Effector CD8-positive, alpha-beta T cell (primary cell): Measurements from ENCODE around the gene ANAPC15.
"Not testable (repeated sequence)": the region's sequence is repeated elsewhere in the genome, so short reads cannot be mapped to it uniquely, and the experiment has no call there.

Experiments
- DNase-seq: peaks from one replicate; lab custom pipeline; 2025; lab: John Stamatoyannopoulos, UW
- total RNA-seq, 4 experiments: gene quantifications; one replicate each; lab custom pipeline; 2026; lab: John Stamatoyannopoulos, UW

Gene ANAPC15
- 18.3 to 25.5 (median 20.2) reads per million in 4 experiments for total RNA-seq

DNA sequence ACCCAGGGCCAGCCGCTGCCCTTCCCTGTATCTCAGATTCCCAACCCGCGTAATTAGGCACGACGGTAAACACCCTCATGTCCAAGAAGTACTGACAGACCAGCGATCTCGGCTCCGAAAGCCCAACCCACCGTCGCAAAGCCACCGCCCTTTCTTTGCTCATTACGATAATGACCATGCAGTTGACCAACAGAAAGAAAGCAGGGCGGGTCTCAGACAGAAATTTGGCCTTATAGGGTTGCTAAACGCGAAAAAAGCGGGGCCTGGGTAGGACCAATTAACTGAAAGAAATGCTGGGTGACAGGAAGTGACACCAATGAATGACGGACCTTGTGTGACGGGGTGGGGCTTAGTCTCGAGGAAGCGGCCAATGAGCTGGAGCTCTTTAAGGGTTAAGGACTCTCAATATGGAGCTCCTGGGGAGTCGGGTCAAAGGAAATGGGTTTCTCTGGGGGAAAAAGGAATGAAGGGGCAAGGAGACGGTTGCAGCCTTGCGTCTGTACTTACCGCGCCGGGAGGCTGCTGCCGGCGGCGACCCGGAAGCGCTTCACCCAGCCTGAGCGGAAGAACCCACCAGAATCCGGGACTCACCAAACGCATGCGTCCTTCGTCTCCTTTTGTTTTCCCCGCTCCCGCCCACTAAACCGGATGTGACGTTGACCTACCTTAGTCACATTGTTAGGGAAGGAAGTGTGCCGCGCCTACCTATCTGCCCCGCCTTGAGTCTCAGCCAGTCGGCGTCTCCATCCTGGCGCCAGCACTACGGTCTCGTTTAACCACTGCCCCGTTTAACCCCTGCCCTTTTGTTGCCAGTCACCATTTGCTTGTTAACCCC is at the start of gene ANAPC15:
ANAPC15 (minus strand) TSS at position 553 of the 835 bp plus-strand sequence. CDS start 1,419 bp downstream, outside the sequence.
- peak; percentile 95 for DNase-seq

DNA sequence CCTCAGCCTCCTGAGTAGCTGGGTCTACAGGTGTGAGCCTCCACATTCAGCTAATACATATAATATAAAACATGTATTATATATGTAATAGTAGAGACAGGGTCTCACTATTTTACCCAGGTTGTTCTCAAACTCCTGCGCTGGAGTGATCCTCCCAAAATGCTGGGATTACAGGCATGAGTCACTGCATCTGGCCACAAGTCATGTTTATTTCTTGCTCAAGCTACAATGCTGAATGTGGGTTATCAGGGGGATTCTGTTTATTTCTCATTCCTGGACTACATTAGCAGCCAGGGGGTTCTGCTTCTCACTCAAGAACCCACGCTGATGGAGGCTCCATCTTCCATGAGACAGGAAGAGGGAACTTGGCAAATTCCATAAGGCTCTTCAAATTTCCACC is 47.8 kb upstream of the ANAPC15 start:
- no peak for DNase-seq

DNA sequence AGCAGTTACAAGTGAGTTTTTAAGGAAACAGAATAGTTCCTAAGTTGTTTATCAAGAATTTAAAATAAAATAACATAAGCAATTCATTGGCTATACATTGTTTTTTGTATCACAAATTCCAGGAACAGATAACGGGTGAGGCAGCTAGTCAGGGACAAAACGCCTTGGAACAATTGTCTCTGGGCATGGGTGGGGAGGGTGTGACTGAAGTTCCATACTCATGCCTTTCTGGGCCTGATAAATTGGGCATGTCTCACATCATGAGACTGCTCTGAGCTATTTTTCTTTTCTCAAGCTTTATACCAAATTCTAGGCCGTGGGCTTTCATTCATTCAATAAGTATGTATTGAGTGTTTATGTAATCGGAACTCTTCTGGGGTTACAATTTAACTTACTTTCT is 44.6 kb upstream of the ANAPC15 start:
- no peak for DNase-seq

DNA sequence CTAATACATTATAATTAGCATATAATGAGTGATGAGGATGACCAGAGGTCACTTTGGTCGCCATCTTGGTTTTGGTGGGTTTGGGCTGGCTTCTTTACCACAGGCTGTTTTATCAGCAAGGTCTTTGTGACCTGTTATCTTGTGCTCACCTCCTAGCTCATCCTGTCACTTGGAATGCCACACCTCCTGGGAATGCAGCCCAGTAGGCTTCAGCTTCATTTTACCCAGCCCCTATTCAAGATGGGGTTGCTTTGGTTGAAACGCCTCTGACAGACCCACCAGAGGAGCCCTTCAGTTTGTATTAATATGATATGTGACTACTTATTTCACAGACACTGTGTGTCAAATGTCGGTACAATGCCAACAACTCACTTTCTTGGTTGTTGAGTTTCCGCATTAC is 43.3 kb upstream of the ANAPC15 start:
- no peak for DNase-seq

DNA sequence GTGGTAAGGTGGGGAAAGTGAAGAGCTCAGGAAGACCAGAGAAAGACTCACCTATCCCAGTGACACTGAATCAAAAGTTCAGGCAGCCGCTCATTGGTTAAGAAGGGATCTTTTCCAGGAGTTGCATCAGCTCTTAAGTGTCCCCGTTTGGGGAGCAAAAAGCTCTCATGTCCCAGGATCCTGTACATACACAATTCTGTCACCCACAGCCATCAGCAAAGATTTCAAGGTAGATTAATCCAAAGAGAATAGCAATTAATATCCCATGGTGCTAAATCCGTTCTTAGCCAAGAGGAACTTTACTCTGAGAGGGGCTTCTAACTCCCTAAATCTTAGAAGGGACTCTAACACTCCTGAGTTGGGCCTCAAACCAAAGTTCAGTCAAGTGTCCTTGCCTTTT is 42.3 kb upstream of the ANAPC15 start:
- no peak for DNase-seq

DNA sequence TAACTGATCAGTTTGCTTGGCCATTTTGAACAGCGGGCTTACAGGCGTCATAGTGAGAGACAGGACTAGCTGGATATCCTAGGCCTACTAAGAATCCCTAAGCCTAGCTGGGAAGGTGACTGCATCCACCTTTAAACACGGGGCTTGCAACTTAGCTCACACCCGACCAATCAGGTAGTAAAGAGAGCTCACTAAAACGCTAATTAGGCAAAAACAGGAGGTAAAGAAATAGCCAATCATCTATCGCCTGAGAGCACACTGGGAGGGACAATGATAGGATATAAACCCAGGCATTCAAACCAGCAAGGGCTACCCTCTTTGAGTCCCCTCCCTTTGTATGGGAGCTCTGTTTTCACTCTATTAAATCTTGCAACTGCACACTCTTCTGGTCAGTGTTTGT is 41.4 kb upstream of the ANAPC15 start:
- DNase-seq = not testable (repeated sequence)

DNA sequence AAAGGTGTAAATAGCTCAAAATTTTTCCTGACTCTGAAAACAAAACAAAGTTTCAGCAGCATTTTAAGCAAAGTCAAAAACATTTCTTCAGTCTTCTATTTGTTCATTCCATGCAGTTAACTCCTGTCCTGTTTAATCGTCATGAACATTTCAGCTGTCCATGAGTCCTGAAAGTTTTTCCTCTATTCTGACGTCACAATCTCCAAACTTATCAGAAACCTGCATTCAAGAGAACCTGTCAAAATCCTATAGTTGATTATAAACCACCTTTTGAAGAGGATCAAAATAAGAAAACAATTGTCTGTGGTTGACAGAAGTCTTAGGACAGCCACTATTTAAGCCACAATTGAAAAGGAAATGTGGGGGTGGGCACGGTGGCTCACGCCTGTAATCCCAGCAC is 38.4 kb upstream of the ANAPC15 start:
- DNase-seq = no peak

DNA sequence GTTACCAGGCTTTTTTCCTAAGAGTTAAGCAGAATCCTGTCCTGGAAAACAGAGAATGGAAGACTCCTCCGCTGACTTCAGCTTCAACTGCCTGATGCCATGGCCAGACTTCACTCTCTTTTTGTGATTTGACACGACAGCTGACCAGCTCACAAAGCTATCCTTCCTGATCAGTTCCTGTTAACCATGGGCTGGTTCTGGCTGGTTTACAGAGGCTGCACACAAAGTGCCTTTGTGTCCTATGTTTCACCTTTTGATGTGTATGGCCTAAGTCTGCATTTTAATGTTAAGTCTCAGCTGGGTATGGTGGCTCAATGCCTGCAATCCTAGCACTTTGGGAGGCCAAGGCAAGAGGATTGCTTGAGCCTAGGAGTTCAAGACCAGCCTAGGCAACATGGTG is 34.1 kb upstream of the ANAPC15 start:
- no peak for DNase-seq

DNA sequence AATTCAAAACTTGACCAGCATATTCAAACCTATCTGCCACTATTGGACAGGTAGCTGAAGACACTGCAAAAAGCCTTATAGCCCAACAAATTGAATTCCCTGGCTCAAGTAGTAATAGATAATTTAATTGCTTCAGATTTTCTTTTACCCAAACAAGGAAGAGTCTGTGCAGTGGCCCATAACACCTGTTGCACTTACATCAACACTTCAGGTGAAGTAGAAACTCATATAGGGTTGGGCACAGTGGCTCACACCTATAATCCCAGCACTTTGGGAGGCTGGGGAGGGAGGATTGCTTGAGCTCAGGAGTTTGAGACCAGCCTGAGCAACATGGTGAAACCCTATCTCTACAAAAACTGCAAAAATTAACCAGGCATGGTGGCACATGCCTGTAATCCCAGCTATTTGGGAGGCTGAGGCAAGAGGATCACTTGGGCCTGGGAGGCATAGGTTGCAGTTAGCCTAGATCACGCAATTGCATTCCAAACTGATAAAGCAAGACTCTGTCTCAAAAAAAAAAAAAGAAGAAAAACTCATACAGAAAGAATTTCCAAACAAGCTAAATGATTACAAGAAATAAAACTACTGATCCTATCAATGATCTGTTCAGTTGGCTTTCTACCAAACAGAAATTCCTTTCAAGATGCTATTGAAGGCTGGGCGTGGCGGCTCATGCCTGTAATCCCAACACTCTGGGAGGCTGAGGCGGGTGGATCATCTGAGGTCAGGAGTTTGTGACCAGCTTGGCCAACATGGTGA is 32.5 kb upstream of the ANAPC15 start:
- no peak for DNase-seq

DNA sequence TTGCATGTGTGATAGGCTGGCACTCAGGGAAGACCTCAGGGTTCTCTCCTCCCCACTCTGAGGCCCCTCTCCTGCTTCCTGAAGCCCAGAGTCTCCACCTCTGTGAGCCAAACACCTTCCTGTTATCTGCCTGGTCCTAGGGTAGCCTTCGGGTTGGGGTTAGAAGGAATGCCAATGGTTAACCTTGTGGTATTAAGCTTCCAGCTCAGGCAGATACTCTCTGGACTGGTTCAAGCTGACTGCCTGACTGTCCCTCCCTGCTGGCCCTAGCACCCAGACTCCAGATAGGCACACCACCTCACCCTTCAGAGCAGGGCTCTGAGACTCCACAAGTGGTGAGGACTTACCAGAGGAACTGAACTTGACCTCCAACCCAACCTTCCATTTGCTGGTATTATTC is 30.0 kb upstream of the ANAPC15 start:
- not testable (repeated sequence) for DNase-seq

DNA sequence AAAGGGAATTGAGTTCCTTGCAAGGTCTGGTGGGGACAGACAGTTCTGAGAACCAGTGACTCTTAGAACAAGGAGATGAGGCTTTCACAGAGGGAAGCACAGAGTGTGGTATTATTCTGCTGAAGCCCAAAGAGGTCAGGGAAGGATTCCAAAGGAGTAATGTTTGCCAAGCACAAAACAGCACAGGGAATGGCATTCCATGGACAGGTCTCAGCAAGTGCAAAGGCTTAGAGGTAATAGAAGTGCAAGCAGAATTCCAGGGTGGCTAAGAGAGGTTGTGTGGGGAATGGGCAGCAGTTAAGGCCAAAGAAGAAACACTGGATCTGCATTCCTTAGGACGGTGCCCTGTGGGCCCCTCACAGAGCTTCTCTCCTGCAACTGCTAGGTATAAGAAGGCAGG is 29.6 kb upstream of the ANAPC15 start:
- not testable (repeated sequence) for DNase-seq

DNA sequence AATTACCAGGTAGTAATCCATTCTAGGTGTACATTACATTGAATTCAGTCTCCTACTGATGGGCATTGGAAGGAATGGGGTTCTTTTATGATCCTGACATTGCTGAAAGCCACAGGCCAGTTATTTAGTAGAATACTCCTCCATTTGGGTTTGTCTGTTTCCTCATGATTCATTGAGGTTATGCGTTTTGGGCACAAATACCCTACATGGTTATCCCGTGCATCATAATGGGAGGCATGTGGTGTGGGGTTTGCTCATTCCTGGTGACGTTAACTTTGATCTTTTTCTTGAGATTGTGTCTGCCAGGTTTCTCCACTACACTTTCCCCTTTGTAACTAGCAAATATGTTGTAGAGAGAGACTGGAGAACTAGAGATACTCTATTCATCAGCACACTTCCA is 28.6 kb upstream of the ANAPC15 start:
- DNase-seq = no peak

DNA sequence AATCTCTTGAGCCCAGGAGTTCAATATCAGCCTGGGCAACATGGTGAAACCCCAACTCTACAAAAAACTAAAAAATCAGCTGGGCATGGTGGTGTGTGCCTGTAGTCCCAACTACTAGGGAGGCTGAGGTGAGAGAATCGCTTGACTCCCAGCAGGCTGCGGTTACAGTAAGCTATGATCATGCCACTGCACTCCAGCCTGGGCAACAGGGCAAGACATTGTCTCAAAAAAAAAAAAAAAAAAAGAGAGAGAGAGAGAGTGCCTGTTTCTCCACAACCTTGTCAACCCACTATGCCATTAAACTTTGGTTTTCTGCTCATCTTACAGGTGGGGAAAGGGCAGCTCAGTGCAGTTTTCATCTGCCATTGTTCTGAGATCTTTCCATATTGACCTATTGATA is 28.2 kb upstream of the ANAPC15 start:
- DNase-seq = no peak

DNA sequence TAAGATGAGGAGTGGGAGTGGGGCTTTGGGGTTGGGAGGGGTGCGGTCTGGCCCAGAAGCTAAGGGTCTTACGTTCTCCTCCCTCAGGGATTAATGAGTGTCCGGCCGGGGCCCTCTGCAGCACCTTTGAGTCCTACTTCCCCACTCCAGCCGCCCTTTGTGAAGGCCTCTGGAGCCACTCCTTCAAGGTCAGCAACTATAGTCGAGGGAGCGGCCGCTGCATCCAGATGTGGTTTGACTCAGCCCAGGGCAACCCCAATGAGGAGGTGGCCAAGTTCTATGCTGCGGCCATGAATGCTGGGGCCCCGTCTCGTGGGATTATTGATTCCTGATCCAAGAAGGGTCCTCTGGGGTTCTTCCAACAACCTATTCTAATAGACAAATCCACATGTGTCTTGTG is 27.0 kb upstream of the ANAPC15 start:
- DNase-seq = no peak

DNA sequence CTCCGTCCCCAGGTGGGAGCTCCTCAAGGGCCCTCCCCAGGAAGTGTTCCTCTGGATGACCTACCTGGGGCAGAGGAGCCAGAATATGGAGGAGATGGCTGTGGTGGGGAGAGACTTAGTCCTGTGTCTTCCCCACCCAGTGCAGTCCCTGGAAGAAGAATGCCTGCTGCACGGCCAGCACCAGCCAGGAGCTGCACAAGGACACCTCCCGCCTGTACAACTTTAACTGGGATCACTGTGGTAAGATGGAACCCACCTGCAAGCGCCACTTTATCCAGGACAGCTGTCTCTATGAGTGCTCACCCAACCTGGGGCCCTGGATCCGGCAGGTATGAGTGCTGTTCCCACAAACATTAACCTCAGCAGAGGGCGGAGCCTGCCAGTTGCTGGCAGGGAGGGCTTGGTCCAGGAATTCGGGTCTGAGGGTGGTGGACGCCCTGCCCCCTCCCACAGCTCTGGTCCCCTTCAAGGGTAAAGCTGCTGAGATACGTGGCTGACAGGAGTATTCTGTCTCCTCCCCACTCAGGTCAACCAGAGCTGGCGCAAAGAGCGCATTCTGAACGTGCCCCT is 26.4 kb upstream of the ANAPC15 start:
- no peak for DNase-seq

DNA sequence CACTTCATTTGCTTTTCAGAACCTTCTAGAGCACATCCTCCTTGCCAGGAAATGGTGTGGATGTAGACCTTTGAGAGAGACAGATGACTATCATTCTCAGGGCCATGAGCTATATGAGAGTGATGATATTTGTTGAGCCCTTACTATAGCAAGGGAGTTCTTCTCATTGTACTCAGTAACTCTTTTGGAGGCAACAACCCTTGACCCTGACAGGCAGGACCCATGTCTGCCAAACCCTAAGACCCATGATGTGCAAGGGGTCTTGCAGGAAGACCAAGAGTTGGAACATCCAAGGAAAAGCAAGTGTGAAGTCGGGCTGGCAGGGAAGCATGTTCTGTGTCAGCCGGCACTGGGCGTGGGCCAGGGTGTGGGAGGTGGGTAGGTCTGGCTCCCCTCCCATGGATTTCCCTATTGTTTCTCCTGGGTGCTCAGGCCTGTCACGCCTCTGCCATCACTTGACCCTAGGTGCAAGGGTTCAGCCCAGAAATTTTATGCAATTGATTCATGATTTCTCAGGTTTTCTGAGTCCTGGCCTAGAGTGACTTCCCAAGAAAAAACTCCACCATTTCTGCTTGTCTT is 24.3 kb upstream of the ANAPC15 start:
- DNase-seq = no peak

DNA sequence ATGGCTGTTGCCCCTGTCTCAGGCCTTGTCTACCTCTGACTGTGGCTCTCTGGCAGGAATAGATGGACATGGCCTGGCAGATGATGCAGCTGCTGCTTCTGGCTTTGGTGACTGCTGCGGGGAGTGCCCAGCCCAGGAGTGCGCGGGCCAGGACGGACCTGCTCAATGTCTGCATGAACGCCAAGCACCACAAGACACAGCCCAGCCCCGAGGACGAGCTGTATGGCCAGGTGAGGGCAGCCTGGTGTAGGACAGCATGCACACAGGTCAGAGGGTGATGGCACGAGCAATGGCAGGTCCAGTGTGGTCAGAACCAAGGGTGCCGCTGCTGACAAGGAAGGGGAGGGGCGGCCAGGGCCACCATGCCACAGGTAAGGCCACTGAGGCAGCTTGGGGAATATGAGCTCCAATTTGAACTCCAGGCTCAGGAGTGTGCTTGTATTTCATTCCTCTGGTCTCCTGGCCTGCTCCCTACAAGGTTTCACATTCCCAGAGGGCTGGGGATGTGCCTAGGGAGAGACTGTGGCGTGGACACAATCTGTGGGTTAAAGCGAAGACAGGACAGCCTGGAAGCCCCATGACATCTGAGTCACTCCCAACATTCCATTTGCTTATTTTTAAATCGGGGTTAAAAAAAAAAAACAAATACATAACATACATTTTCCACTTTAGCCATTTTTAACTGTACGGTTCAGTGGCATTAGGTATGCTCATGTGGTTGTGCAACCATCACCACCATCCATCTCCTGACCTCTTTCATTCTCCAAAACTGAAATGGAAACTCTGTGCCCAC is 23.6 kb upstream of the ANAPC15 start:
- DNase-seq = no peak

DNA sequence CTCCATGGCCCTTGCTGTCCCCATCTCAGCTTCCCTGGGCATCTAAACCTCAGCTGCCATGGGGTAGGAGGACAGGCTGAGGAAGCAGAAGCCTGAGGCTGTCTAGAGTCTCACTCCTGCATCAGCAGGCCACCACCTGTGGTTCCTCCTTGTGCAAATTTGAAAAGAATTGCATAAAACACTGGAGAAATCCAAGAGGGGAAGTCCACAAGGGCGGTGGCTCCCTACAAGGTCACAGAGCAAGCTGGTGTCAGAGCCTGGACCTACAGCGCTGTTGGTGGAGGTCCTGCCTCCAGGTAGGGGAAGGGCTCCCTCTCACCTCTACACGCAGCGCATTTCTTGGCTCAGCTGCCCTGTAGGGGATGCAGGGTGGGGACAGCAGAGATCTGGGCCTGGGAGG is 23.0 kb upstream of the ANAPC15 start, which contains the start of gene FOLR3:
FOLR3 (plus strand) TSS at position 253 of the 400 bp plus-strand sequence. CDS start 228 bp downstream, outside the sequence.
- DNase-seq = not testable (repeated sequence)

DNA sequence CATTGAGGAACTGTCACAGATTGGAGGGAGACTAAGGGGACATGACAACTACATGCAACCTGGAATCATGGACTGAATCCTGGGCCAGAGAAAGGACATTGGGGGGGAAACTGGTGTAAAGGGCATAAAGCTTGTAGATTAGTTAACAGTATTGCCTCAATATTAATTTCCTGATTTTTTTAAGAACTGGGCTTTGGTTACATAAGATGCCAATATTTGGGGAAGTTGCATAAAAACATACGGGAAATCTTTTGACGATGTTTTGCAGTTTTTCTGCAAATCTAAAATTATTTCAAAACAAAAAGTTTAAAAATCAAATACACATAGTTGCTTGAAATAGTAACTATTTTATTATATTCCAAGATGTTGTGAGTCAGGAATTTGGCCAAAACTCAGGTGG is 20.2 kb upstream of the ANAPC15 start:
- DNase-seq = no peak

DNA sequence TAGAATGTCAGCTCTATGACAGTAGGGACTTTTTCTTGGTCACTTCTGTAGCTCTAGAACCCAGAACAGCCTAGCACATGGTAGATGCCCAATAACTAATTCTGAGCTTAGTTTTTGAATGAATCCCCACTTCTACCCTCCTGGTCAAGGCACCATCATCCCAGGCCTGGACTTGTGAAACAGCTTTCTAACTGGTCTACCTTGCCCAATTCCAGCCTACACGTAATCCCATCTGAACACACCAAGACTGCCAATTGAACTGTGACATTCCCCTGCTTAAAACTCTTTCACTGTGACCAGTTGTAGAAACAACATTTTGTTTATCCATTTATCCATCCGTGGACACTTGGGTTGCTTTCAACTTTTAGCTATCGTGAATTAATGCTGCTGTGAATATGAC is 16.9 kb upstream of the ANAPC15 start:
- DNase-seq = no peak

DNA sequence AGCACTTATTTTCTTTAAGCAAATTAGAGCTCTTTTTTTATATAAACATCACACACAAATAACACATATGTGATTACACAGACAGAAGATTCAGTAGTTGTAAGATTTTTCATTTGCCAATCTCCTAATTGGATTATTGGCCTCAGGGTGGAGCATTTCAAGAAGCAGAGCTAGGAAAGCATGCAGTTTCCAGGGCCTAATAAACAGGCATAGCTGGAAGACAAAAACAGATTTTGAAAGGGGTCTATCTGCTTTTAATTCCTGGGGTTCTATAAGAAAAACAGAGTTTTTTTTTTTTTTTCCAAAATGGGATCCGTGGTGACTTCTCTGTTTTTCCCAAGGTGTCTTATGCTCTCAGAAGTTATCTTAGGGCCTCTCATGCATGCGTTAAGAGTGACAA is 15.4 kb upstream of the ANAPC15 start:
- DNase-seq = no peak
